GM12878 (cell line): ENCODE data around the gene EMID1. TPM values are rescaled to one million over a fixed set of nuclear protein-coding genes. Genes with fewer than 3 reads are reported as not detected.
"Not testable (repeated sequence)": the region's sequence is repeated elsewhere in the genome, so short reads cannot be mapped to it uniquely, and the experiment has no call there.

Source experiments
- ATAC-seq: fragments of 200-7000 bp; cut with Tn5 transposase; 3 replicates; pipeline ENCODE4 v1.9.1; 2020; ENCODE audit warnings: mild to moderate bottlenecking, moderate library complexity
- BruUV-seq: library from RNA; stranded (reverse); fragments of 400-500 nt; replicated peaks from 2 replicates; lab custom pipeline; 2021; lab: Mats Ljungman, UMichigan
- CTCF ChIA-PET: fragments of 300-600 bp; sonication (Branson Sonifier 250); formaldehyde crosslinking; extraction: SDS; loops from one replicate; lab custom pipeline; 2021; ENCODE audit warnings: inconsistent platforms; lab: Yijun Ruan, JAX
- POLR2A ChIA-PET: fragments of 350-600 bp; formaldehyde crosslinking; extraction: SDS; loops from one replicate; lab custom pipeline; 2021; ENCODE audit warnings: inconsistent platforms; lab: Charles Lee
- RAD21 ChIA-PET: fragments of 300-600 bp; sonication (Branson Sonifier 250); formaldehyde crosslinking; loops from one replicate; lab custom pipeline; 2023; ENCODE audit warnings: antibody characterized with exemption; ENCODE audit not compliant: unreplicated experiment; lab: Charles Lee
- SMC1A ChIA-PET: fragments of 300-600 bp; sonication (Branson Sonifier 250); formaldehyde crosslinking; loops from one replicate; lab custom pipeline; 2023; ENCODE audit not compliant: unreplicated experiment, uncharacterized antibody; lab: Charles Lee
- DNase-seq: peaks from one replicate; pipeline ENCODE4 v3.0.0-alpha.2; 2011; ENCODE audit warnings: low read depth, low spot score
- FAIRE-seq: peaks from 3 replicates; lab custom pipeline; 2011; peaks lifted over from hg19 to GRCh38; lab: Jason Lieb, UNC
- H2AFZ ChIP-seq: 2 replicates; pipeline ENCODE4 v1.6.0; 2011; ENCODE audit warnings: low read depth, low read length, control low read depth; ENCODE audit not compliant: control insufficient read depth
- H3K27ac ChIP-seq: 2 replicates; pipeline ENCODE4 v1.5.1; 2011; ENCODE audit warnings: control low read depth; ENCODE audit not compliant: control insufficient read depth, insufficient read depth
- H3K27me3 ChIP-seq, 2 experiments: replicated peaks in 1 of 2; 2 replicates each; pipeline versions ENCODE4 v1.6.0 to v1.6.1; 2011; ENCODE audit warnings: low read length in 1 of 2; ENCODE audit not compliant: control insufficient read depth in 2 of 2, insufficient read depth in 2 of 2
- H3K36me3 ChIP-seq, 2 experiments: 2 replicates each; pipeline ENCODE4 v1.5.1; 2011; ENCODE audit warnings: low read length in 1 of 2; ENCODE audit not compliant: control insufficient read depth in 2 of 2, insufficient read depth in 2 of 2
- H3K4me1 ChIP-seq: 2 replicates; pipeline ENCODE4 v1.6.1; 2011; ENCODE audit warnings: mild to moderate bottlenecking, low read length, moderate library complexity, mixed read lengths; ENCODE audit not compliant: control insufficient read depth, insufficient read depth
- H3K4me2 ChIP-seq: 2 replicates; pipeline ENCODE4 v1.6.0; 2011; ENCODE audit warnings: control low read depth; ENCODE audit not compliant: control insufficient read depth, insufficient read depth
- H3K4me3 ChIP-seq: fragments of 200-600 bp; sonication (generic); 2 replicates; pipeline ENCODE4 v1.5.1; 2016
- H3K79me2 ChIP-seq: 2 replicates; pipeline ENCODE4 v1.6.0; 2011; ENCODE audit warnings: low read length; ENCODE audit not compliant: control insufficient read depth, insufficient read depth
- H3K9ac ChIP-seq: 2 replicates; pipeline ENCODE4 v1.8.0; 2011; ENCODE audit warnings: low read length, control low read depth, mixed read lengths; ENCODE audit not compliant: control insufficient read depth, insufficient read depth
- H3K9me3 ChIP-seq: replicated peaks from 3 replicates; pipeline ENCODE4 v1.5.1; 2011; ENCODE audit warnings: mild to moderate bottlenecking, low read length; ENCODE audit not compliant: control insufficient read depth, insufficient read depth
- H4K20me1 ChIP-seq: 2 replicates; pipeline ENCODE4 v1.6.0; 2011; ENCODE audit not compliant: control insufficient read depth, insufficient read depth
- EGR1 ChIP-seq, 2 experiments: IDR thresholded peaks; 1 replicate in 1 of 2; 2 replicates in 1 of 2; pipeline ENCODE4 v1.6.1; 2011 to 2012; ENCODE audit warnings: low read depth in 2 of 2, low read length in 2 of 2, borderline replicate concordance in 1 of 2, mild to moderate bottlenecking in 1 of 2, moderate library complexity in 1 of 2
- ETV6 ChIP-seq, 2 experiments: fragments of 450-650 bp in 1 of 2; IDR thresholded peaks in 1 of 2; conservative IDR thresholded peaks in 1 of 2; 2 replicates each; pipeline ENCODE4 v1.6.1; 2014; ENCODE audit warnings: antibody characterized with exemption in 1 of 2, borderline replicate concordance in 1 of 2, low read depth in 1 of 2, mild to moderate bottlenecking in 1 of 2, moderate library complexity in 1 of 2
- JUNB ChIP-seq: IDR thresholded peaks from 2 replicates; pipeline ENCODE4 v1.6.1; 2016; ENCODE audit warnings: antibody characterized with exemption, mild to moderate bottlenecking
- WGBS: methylation state at CpG from one replicate; pipeline ENCODE4 v1.1.6; 2016; ENCODE audit warnings: low lambda C conversion rate; ENCODE audit not compliant: insufficient replicate concordance, insufficient coverage; ENCODE audit errors: missing lambda C conversion rate; 5-methylcytosine and 5-hydroxymethylcytosine counted together
- in situ Hi-C: fragments of 300-500 bp; cut with MboI; formaldehyde crosslinking; loops from 9 replicates; pipeline ENCODE4 v1.14.3; 2018; ENCODE audit warnings: mixed read lengths
- intact Hi-C: fragments of 100-400 bp; cut with micrococcal nuclease; formaldehyde crosslinking; loops from one replicate; pipeline ENCODE4 v1.14.2; 2022; ENCODE audit not compliant: unreplicated experiment
- polyA plus RNA-seq, 11 experiments: library from polyadenylated mRNA; depleted of rRNA in 4 of 11; unstranded in 6 of 11; stranded (reverse) in 5 of 11; fragments of >200 nt; fragmentation: Nextera tagmentation in 4 of 11; fragmentation: Illumina TruSeq in 1 of 11; extraction: Ambion mirVana in 4 of 11; extraction: Trizol in 1 of 11; gene quantifications; 1 replicate in 1 of 11; 2 replicates in 10 of 11; pipeline versions ENCODE4 v1.2.1 to v1.2.3, GENCODE V29; 2011 to 2016; ENCODE audit warnings: inconsistent platforms in 2 of 11, missing spikeins in 2 of 11, low read depth in 1 of 11
- total RNA-seq, 4 experiments: library from RNA; depleted of rRNA in 3 of 4; stranded (reverse); fragments of >200 nt in 3 of 4; fragmentation: Illumina TruSeq in 1 of 4; extraction: Trizol in 1 of 4; gene quantifications; 2 replicates each; pipeline versions ENCODE4 v1.2.1 to v1.2.3, GENCODE V29; 2013 to 2021
- TF ChIP-seq, protein P1 (sequence below): fragments of 450-650 bp; IDR thresholded peaks from 2 replicates; pipeline ENCODE4 v1.6.1; 2016; ENCODE audit warnings: mild to moderate bottlenecking

EMID1 gene
- total and polyA plus RNA-seq, 10 of the 15 experiments (the other 5 are each of a cell fraction or from before 2014, with no cell fraction given): 1.2 to 60.3 (median 12.0) TPM

- TF ChIP-seq ETV6 (conservative IDR thresholded peaks at IDR 0.05 in 1 of 2, IDR thresholded peaks at IDR 0.05 in 1 of 2; ENCODE audit: borderline replicate concordance in 1 of 2, low read depth in 1 of 2): no peak
- TF ChIP-seq, protein P1, sequence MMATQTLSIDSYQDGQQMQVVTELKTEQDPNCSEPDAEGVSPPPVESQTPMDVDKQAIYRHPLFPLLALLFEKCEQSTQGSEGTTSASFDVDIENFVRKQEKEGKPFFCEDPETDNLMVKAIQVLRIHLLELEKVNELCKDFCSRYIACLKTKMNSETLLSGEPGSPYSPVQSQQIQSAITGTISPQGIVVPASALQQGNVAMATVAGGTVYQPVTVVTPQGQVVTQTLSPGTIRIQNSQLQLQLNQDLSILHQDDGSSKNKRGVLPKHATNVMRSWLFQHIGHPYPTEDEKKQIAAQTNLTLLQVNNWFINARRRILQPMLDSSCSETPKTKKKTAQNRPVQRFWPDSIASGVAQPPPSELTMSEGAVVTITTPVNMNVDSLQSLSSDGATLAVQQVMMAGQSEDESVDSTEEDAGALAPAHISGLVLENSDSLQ: no peak
- TF ChIP-seq JUNB: no peak
- TF ChIP-seq EGR1 (IDR thresholded peaks at IDR 0.05; ENCODE audit: borderline replicate concordance in 1 of 2, low read depth in 2 of 2, low read length in 2 of 2): no peak
These were observed 13.2 kb downstream of the EMID1 start (continued) for GRCh38 chr22:29218758-29219408.

GRCh38 chr22:29219409-29219782 lies 13.7 kb downstream of the EMID1 start:
- H3K4me1 ChIP-seq, ATAC-seq, DNase-seq, intact Hi-C loops, H3K27ac ChIP-seq, H4K20me1 ChIP-seq, H3K4me3 ChIP-seq, H3K4me2 ChIP-seq, H3K27me3 ChIP-seq, FAIRE-seq, H3K79me2 ChIP-seq, H3K9ac ChIP-seq, in situ Hi-C loops, H2AFZ ChIP-seq, H3K36me3 ChIP-seq, H3K9me3 ChIP-seq, BruUV-seq: not testable (repeated sequence)
- ChIA-PET CTCF (interaction anchor here (1.2 to 1.5 kb wide), 3 partner anchors 15 to 65 kb away, joined by 3 to 5 read pairs (median 3); partner anchors contain the start of gene EMID1), POLR2A (interaction anchor here (1.1 kb wide), 1 partner anchor 9 kb away, joined by 3 read pairs; no protein-coding TSS in a partner anchor), RAD21 (interaction anchor here (0.6 to 2.0 kb wide), 3 partner anchors 17 to 431 kb away, joined by 3 to 6 read pairs (median 3); no protein-coding TSS in a partner anchor), SMC1A (interaction anchor here (1.4 to 2.0 kb wide), 3 partner anchors 9 to 17 kb away, joined by 4 to 6 read pairs (median 5); no protein-coding TSS in a partner anchor)
- 14% methylated on average over 2 of the region's 2 CpGs for WGBS
